CD4-positive, alpha-beta T cell treated with Interleukin-15 for 1 hour (primary cell): Measurements from ENCODE around the gene CELF5.
"Not testable (repeated sequence)": the region's sequence is repeated elsewhere in the genome, so short reads cannot be mapped to it uniquely, and the experiment has no call there.

Experiments
- DNase-seq: peaks from one replicate; pipeline ENCODE4 v3.0.0-alpha.2; 2020

The CELF5 gene

DNA sequence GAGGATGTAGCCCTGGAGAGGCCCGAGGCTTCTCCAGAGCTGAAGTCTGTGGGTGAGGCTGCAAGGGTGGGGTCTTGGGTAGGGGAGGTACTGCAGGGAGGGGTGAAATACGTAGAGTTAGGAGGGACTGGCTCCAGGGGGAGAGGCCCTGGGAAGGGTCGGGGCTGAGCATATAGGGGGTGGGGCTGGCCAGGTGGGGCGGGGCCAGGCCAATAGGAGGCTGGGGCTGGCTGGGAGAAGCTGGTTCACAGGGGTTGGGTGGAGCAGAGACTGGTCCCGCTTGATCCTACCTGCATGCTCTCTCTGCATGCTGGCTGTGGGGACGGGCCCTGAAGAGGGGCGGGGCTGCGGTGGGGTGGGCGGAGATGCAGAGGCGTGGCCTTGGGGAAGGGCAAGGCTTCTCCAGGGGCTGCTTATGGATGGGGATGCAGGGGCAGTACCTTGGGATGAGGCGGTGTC lies 51.9 kb downstream of the CELF5 start:
- peak; percentile 70 for DNase-seq

DNA sequence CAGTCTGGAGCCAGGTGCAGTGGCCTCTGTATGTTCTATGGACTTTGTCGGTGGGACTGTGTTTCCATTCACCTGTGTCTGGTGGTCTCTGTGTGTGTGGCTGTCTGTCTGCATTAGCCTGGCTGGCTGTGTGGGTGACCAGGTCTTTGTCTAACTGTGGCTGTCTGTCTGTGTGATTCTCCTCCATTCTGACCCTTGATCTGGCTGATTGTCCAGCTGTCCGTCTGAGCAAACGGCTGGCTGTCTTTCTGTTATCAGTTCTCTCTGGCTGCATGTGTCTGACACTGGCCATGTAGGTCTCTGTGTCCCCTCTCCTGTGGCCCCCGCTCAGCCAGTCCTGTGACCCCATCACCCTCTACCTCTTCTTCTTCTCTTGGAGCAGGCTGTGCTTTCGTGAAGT lies 53.2 kb downstream of the CELF5 start:
- no peak for DNase-seq

DNA sequence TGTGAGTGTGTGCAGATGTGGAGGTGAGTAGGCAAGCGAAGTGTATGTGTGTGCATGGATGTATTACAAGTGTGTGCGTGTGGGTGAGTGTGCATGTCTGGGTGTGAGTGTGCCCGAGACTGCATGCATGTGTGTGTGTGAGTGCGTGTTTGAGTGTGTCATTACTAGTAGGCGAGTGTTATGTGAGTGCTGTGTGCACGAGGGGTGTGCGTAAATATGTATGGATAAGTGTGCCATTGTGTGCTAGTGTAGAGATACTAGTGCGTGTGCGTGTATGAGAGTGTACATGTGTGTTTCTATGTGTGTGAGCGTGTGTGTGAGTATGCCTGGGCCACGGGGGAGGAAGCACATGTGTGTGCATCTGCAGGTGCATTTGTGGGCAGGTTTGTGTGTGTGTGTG lies 53.8 kb downstream of the CELF5 start:
- no peak for DNase-seq

DNA sequence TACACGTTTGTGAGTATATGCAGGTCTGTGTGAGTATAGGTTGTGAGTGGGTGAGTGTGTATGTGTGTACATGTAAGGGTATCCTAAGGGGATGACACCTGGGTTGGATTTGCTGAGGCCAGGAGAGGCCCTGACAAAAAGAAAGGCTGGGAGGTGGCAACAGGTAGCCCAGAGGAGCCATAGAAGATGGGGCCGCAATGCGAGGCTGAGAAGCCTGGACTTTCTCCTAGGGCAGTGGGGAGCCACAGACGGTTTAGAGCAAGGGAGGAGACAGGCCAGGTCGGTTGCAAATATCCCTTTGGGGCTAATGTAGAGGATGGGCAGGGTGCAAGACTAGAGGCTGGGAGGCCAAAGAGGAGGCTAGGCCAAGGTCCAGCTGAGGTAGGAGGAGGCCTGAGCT lies 54.3 kb downstream of the CELF5 start:
- DNase-seq = no peak

DNA sequence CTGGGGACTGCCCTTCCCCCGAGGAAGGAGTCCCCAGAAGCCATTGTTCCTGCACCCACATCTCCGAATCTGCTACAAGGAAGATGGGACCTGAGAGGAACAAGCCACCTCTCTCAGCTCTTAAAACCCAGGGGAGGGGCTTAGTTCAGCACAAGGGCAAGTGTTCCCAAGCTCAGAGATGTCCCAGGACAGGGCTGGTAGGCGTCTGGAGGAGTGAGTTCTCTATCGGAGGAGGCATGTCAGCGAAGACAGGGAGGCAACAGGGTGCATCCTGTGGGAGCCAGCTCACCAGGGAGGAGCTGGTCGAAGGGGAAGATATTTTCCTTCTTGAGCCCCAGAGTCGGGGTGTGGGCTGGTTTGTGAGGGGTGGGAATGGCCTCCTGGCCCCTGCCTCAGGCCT lies 54.8 kb downstream of the CELF5 start:
- DNase-seq = no peak

DNA sequence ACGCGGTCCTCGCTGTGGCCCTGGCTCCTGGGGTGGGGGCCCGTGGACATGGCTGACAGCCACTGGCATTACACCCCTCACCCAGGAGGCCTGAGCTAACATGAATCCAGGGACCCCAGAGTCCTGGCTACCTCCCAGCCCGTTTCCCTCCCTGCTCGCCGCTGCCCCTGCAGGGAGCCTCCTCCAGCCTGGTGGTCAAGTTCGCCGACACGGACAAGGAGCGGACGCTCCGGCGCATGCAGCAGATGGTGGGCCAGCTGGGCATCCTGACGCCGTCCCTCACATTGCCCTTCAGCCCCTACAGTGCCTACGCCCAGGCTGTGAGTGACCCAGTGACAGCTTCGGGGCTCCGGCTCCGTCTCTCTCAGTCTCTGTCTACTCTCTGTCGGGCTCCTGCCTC lies 56.6 kb downstream of the CELF5 start:
- DNase-seq = no peak

DNA sequence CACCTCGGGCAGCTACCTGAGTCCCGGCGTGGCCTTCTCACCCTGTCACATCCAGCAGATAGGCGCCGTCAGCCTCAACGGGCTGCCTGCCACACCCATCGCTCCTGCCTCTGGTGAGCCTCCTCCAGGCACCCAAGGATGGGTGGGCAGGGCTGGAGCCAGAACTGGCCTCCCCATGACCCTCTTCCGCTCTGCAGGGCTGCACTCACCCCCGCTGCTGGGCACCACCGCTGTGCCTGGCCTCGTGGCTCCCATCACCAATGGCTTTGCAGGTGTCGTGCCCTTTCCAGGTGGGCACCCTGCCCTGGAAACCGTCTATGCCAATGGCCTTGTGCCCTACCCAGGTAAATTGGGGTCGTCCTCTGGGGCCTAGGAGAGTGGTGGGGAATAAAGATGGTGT lies 57.7 kb downstream of the CELF5 start:
- no peak for DNase-seq

DNA sequence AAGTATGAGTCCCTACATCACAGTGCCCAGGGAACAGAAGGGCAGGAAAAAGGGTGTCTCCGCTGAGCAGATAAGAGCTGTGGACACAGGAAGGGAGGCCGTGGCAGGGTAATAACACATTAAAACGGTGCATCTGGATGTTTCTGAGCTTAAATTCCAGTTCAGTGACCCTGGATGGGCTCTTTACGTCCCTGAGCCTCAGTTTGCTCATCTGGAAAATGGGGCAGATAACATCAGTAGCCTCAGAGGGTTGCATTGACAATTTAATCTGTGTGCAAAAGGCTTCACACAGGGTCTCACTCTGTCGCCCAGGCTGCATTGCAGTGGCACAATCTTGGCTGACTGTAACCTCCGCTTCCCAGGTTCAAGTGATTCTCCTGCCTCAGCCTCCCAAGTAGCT lies 58.1 kb downstream of the CELF5 start:
- DNase-seq = no peak

DNA sequence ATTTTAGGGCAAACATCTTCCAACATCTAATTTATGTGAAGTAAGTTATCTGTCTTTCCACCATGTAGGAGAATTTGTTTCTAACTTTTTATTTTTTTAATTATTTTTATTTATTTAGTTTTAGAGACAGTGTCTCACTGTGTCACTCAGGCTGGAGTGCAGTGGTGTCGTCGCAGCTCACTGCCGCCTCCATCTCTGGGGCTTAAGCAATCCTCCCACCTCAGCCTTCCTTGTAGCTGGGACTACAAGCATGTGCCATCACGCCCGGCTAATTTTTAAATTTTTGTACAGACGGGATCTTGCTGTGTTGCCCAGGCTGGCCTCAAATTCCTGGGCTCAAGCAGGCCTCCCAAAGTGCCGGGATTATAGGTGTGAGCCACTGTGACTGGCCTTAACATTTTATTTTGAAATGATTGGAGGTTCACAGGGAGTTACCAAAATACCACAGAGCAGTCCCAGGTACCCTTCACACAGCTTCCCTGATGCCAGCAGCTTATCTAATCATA lies 58.8 kb downstream of the CELF5 start:
- DNase-seq = no peak

DNA sequence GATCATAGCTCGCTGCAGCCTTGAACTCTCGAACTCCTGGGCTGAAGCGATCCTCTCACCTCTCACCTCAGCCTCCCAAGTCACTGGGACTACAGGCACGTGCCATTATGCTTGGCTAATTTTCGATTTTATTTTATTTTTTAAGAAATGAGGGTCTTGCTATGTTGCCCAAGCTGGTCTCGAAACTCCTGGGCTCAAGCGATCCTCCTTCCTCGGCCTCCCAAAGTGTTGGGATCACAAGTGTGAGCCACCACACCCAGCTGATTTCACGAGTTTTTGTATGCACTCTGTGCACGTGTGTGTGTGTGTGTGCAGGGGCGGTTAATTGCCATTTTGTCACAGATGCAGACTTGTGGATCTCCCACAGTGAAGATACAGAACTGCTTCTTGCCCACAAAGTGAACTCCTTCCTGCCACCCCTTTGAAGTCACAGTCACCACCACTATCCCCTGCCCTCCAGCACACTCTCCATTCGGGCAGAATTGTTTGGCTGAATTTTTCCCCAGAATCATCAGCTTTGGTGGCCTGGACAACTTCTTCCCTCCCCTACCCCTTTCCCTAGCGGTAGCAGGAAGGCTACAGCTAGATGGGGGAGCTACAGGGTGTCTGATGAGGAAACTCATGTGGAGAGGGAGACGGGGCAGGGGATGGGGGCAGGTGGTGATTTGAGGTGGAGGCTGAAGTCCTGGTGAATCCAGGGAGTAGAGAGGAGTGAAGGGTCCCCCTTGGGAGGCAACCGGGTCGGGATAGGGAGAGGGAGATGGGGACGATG lies 59.6 kb downstream of the CELF5 start:
- no peak for DNase-seq

DNA sequence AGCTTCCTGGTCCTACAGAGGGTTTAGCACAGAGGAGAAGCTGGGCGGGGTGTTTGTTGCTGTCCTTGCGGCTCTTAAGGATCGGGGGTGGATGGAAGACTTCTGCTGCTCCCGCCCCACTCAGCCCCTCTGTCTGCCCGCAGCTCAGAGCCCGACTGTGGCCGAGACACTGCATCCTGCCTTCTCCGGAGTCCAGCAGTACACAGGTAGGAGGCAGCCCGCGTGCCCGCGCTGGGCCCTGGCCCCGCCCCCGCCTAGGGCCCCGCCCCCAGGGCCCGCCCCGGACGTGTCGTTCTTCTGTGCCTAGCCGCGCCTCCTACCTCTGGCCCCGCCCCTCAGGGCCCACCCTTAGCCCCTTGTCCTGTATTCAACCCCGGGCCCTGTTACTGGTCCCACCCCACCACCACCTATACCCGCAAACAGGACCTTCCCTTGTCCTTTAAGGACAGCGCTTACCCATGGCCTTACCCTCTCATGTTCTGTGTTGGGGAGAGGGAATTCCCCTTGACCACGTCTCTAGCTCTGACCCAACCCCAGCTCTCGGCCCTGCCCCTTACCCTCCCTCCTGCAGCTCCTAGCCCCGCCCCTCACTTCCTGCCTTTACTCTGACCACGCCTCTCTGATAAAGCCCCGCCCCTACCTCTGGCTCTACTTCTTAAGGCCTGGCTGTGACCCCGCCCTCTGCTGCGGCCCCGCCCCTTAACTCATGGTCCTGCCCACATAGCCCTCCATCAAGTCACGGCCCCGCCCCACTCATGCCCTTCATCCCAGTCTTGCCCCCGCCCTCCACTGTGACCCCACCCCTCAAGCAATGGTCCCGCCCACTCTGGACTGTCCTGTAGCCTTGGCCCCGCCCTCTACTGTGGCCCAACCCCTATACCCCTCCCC lies 60.5 kb downstream of the CELF5 start:
- peak; percentile 81 for DNase-seq

DNA sequence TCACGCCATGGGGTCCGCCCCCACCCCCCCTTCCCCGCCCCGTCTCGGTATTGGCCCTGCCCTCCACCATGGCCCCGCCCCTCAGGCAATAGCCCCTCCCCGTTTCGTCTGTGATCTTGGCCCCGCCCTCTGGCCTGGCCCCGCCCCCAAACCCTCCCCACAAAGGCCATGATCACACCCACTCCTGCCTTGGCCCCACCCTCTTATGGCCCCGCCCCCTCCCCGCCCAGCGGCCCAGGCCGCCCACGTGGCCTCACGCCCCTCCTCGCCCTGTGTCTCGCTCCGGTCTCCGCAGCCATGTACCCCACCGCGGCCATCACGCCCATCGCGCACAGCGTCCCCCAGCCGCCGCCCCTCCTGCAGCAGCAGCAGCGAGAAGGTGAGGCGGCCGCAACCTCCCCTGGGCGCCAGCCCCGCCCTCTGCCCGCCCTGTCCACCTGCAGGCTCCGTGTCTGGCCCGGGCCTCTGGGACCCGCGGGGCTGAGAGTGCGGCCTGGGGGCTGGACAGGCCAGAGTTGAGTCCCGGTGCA lies 61.3 kb downstream of the CELF5 start:
- DNase-seq = peak; percentile 36

DNA sequence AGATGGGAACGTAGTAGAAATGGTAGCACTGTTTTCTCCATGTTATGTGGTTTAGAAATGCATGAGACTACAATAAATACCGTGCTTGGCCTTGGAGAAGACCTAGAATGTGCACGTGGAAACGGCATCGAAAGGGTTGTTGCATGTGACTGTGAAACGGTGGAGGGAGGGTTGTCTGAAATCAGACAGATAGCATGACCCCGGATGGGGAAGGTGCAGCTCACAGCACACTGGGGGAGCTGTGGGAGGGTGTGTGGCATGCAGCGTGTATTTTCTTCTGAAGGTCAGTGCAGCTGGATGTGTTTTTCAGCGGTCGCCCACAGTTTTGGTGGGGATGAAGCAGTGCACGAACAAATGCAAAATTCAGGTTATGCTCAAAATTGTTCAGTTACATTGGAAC lies 63.4 kb downstream of the CELF5 start:
- DNase-seq = no peak

DNA sequence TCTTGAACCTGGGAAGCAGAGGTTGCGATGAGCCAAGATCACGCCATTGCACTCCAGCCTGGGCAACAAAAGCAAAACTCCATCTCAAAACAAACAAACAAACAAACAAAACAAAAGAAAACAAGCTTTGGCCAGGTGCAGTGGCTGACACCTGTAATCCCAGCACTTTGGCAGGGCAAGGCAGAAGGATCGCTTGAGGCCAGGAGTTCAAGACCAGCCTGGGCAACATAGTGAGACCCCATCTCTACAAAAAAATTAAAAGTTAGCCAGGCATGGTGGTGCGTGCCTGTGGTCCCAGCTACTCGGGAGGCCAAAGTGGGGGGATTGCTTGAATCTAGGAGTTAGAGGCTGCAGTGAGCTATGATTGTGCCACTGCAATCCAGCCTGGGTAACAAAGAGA lies 64.0 kb downstream of the CELF5 start:
- not testable (repeated sequence) for DNase-seq

DNA sequence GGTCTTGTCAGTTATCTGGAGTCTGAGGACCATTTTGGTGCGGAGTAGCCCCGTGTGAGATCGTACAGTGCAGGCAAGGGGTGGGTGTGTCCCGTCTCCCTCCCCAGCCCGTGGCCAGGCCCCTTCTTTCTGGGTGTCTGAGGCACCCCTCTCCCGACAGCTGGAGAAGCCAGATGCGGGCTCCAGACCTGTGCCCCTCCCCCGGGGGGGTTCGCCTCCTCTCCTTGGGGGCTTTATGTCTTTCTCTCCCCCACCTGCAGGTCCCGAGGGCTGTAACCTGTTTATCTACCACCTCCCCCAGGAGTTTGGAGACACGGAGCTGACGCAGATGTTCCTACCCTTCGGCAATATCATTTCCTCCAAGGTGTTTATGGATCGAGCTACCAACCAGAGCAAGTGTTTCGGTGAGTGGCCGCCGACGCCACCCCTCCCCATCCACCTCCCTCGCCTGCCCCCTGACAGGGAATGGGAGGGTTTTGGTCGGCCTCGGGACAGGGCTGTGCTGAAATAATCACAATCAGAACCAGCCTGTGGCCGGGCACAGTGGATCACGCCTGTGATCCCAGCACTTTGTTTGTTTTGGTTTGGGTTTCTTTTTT lies 65.6 kb downstream of the CELF5 start:
- DNase-seq = no peak

DNA sequence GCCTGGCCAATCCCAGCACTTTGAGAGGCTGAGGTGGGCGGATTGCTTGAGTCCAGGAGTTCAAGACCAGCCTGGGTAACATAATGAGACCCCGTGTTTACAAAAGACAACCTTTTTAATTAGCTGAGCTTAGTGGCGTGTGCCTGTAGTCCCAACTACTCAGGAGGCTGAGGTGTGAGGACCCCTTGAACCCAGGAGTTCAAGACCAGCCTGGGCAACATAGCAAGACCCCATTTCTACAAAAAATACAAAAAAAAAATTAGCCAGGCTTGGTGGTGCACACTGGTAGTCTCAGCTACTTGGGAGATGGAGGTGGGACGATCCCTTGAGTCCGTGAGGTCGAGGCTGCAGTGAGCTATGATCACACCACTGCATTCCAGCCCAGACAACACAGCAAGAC lies 66.4 kb downstream of the CELF5 start:
- DNase-seq = not testable (repeated sequence)

DNA sequence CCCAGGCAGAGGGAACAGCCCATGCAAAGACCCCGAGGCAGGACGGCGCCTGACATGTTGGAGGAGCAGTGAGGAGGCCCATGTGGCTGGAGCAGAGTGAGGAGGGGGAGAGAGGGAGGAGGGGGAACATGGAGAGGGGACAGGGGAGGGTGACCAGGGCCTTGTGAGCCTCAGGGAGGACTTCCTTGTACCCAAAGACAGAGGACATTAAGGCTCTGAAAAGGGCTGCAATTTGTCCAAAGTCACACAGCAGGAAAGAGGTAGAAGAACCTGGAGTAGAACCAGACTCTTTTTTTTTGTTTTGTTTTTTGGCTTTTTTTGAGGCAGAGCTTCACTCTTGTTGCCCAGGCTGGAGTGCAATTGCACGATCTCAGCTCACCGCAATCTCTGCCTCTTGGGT lies 67.2 kb downstream of the CELF5 start:
- no peak for DNase-seq

DNA sequence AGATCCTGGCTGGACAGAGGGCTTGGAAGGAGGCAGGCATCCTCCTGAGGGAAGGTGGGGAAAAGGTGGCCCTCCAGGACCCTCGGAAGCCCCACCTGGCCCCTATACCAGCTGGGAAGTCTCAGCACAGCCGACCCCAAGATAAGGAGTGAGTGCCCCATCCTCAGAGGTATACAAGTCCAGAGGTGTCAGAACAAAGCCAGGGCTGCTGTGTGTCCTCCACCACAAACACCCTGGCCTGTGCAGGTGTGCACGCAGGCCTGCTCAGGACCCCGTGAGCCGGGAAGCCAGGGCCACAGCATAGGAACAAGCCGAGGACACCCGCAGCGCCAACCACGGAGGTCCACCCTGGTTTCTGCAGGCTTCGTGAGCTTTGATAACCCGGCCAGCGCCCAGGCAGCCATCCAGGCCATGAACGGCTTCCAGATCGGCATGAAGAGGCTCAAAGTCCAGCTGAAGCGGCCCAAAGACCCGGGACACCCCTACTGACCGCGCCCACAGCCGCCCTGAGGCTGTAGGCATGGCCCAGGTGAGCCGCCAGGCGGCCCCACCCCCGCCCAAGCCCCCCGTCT lies 68.6 kb downstream of the CELF5 start:
- DNase-seq = no peak

DNA sequence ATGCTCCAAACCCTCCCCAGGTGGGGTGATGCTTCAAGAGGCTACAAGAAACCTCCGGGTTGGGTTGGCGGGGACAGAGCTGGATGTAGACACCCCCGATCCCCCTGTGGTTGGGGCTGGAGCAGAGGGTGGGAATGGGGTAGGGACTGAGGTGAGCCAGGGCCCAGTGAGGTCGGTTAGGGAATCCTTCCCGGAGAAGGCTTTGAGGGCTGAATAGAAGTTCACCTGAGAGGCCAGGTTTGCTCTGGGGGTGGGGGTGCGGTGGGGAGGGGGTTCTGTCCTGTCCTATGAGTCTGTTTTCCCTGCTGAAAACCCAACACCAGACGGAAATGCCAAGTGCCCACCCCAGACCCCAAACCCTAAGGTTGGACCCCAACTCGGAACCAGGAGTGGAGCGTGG lies 69.1 kb downstream of the CELF5 start:
- no peak for DNase-seq

DNA sequence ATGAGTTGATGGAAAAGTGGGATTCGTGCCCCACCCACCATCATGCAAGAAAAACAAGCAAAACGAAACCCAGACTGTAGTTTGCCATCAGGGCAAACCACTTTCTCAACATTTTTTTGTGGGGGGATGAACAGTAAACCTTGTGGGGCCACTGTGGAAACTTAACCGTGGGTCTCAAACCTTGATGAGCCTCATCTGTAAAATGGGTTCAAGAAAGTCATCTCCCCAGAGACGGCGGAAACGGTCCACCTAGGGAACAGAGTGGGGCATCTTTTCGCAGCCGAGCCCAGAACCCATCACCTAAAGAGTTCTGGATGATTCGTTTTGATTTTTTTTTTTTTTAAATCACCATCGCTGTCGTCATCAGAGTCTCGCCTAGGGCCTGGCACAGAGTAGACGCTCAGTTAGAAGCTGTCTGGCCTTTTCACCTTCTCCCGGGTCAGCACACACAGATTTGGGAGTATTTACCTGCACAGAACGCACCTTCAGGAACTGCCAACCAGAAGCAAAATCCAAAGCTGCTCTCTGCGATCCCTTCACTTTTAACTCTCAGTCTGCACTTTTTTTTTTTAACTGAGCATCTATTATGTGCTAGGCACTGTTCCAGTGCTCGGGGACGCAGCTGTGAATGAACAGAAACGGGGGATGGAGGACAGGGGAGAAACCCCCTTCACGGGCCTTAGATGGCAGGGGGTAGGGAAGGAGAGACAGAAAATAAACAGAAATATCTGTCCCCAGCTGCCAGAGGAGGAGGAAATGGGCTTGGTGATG lies 69.8 kb downstream of the CELF5 start:
- DNase-seq = no peak

DNA sequence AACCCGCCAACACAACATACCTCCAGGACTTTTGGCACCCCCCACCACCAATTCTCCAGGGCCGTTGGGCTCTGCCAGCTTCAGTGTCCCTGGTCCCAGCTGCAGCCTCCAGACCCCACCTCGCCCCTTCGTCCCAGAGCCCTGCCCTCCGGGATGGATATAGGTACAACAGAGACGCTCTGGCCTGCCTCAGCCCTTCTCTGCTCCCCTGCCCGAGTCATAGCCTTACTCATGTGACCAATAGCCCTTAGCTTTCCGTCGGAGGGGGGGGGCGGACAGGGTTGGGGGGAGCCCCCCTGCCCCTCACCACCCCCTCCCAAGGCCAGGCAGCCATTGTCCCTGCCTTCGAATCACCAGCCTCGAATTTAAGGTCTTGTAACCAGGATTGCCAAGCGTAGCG lies 71.1 kb downstream of the CELF5 start:
- no peak for DNase-seq

DNA sequence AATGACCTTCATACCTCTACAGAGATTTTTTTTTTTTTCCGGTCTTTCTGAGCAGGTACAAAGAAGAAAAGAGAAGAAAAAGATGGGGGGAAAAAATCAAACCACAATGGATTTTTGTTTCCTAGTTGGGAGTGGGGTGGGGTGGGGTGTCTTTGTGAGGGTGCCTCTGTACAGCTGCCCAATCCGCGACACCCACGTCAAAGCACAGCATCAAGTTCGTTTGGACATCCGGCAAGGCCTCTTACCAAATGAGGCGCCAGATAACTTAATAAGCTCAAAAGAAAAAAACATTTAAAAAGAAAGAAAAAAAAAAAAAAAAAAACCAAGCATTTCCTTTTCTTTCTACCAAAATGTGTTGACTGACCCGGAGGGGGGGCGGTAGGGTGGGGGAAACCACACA lies 71.6 kb downstream of the CELF5 start:
- DNase-seq = no peak
